Measurements from ENCODE around the gene ABCA10.
"Not testable (repeated sequence)": the region's sequence is repeated elsewhere in the genome, so short reads cannot be mapped to it uniquely, and the experiment has no call there.

ABCA10 gene

DNA sequence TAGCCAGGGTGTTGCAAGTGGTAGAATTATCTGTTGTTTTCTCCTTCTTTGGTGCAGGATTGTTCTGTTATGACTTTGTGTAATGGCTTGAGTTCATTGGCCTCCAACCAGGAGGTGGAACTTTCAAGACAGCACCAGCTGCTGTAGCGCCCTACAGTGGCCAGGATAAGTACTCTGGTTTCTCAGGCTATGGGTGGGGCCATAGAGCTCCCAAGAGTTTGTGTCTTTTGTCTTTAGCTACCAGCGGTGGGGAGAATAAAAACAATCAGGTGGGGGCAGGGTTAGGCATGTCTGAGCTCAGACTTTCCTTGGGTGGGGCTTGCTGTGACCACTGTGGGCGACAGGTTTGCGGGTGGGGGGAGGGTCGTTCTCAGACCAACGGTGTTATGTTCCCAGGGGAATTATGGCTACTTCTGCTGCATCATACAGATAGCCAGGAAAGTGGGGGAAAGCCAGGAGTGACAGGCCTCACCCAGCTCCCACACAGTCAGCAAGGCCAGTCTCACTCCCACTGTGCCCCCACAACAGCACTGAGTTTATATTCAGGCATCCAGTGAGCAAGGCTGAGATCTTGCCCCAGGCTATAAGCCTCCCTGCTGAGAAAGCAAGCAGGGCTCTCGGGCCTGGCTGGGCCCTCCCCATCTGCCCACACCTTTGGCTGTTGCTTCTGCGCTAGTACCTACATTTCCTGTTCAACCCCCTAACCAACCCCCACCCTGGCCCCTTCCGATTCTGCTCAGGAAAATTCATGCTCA lies 15.4 kb downstream of the ABCA10 start:
- H3K4me3 ChIP-seq (ENCODE audit: low read depth, low read length), result no peak overlapping the region
- DNase-seq (ENCODE audit: low read depth), result no peak
- TF ChIP-seq, protein P1, sequence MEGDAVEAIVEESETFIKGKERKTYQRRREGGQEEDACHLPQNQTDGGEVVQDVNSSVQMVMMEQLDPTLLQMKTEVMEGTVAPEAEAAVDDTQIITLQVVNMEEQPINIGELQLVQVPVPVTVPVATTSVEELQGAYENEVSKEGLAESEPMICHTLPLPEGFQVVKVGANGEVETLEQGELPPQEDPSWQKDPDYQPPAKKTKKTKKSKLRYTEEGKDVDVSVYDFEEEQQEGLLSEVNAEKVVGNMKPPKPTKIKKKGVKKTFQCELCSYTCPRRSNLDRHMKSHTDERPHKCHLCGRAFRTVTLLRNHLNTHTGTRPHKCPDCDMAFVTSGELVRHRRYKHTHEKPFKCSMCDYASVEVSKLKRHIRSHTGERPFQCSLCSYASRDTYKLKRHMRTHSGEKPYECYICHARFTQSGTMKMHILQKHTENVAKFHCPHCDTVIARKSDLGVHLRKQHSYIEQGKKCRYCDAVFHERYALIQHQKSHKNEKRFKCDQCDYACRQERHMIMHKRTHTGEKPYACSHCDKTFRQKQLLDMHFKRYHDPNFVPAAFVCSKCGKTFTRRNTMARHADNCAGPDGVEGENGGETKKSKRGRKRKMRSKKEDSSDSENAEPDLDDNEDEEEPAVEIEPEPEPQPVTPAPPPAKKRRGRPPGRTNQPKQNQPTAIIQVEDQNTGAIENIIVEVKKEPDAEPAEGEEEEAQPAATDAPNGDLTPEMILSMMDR (IDR thresholded peaks at IDR 0.05; ENCODE audit: insufficient read depth, low read depth, low read length, missing control alignments), result no peak

DNA sequence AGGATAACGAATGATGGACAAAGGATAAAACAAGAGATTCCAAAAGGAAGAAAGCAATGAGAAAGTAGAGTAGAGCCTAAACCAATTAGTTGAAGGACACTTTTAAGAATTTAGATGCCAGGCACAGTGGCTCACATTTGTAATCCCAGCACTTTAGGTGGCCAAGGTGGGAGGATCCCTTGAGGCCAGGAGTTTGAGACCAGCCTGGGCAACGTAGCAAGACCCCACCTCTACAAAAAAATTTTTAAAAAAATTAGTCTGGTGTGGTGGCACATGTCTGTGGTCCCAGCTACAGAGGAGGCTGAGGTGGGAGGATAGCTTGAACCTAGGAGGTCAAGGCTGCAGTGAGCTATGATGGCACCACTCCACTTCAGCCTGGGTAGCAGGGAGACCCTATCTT lies 20.0 kb downstream of the ABCA10 start:
- H3K4me3 ChIP-seq (ENCODE audit: low read depth, low read length), result no peak overlapping the region
- no peak for DNase-seq (ENCODE audit: low read depth)
- TF ChIP-seq, protein P1 (IDR thresholded peaks at IDR 0.05; ENCODE audit: insufficient read depth, low read depth, low read length, missing control alignments), result no peak

DNA sequence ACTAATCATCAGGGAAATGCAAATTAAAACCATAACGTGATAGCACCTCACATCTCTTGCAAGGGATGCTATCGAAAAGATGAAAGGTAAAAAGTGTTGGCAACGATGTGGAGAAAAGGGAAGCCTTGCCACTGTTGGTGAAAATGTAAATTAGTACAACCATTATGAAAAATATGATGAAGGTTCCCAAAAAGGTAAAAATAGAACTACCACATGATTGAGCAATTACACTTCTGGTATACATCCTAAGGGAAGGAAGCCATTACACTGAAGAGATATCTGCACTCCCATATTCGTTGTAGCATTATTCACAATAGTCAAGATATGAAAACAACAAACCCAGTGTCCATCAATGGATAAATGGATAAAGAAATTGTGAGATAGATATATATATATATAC lies 21.5 kb downstream of the ABCA10 start:
- TF ChIP-seq, protein P1 (IDR thresholded peaks at IDR 0.05; ENCODE audit: insufficient read depth, low read depth, low read length, missing control alignments), result no peak
- no peak overlapping the region for H3K4me3 ChIP-seq (ENCODE audit: low read depth, low read length)
- DNase-seq (ENCODE audit: low read depth), result no peak

DNA sequence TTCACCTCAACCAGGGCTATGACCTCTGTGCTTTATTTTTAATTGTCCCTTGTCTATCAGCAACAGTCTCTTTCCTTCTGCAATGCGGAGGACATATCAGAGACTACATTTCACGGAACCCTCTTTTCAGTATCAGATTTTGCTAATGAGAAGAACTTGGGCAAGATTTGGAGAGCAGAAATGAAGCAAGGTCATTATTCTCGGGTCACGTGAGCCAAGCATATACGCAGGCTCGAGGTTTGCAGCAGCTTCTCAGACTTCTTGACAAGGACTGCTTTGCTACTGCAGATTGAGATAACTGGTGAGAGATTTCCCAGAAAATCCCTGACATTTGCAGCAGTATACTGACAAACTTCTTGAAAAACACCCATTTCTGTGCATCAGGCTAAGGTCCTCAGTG lies 30.4 kb downstream of the ABCA10 start:
- DNase-seq (ENCODE audit: low read depth), result no peak
- TF ChIP-seq, protein P1 (IDR thresholded peaks at IDR 0.05; ENCODE audit: insufficient read depth, low read depth, low read length, missing control alignments), result no peak

DNA sequence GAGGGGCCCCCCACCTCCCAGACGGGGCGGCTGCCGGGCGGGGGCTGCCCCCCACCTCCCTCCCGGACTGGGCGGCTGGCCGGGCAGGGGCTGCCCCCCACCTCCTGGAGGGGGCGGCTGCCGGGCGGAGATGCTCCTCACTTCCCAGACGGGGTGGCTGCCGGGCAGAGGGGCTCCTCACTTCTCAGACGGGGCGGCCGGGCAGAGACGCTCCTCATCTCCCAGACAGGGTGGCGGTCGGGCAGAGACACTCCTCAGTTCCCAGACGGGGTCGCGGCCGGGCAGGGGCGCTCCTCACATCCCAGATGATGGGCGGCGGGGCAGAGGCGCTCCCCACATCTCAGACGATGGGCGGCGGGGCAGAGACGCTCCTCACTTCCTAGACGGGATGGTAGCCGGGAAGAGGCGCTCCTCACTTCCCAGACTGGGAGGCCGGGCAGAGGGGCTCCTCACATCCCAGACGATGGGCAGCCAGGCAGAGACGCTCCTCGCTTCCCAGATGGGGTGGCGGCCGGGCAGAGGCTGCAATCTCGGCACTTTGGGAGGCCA lies 32.4 kb downstream of the ABCA10 start:
- not testable (repeated sequence) for DNase-seq (ENCODE audit: low read depth); H3K4me3 ChIP-seq (ENCODE audit: low read depth, low read length)

More for the DNA sequence above, 30.4 kb downstream of the ABCA10 start:
- no peak overlapping the region for H3K4me3 ChIP-seq (ENCODE audit: low read depth, low read length)

DNA sequence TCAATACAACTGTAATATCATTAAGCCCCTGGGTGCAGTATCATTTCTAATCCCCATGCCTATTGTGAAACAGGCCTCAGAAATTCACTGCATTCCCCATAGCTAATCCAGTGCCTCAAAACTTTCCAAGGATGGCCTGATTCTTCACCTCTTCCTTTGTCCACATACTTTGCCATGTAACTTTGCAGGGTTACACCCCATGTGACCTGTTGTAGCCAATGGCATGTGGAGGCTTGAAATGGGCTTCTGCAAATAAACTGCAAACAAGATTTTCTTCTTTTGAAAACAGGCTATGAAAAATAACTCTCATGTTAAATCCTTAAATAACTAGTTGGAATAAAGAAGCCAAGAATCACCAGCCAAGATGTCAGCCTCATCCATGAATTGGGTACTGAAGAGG lies 35.9 kb downstream of the ABCA10 start:
- DNase-seq (ENCODE audit: low read depth), result no peak
- TF ChIP-seq, protein P1 (IDR thresholded peaks at IDR 0.05; ENCODE audit: insufficient read depth, low read depth, low read length, missing control alignments), result no peak

DNA sequence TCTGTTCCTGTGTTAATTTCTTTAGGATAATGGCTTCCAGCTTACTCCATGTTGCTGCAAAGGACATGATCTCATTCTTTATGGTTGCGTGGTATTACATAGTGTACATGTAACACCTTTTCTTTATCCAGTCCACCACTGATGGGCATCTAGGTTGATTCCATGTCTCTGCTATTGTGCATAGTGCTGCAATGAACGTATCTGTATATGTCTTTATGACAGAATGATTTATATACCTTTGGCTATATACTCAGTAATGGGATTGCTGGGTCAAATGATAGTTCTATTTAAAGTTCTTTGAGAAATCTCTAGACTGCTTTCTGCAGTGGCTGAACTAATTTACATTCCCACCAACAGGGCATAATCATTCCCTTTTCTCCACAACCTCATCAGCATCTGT lies 39.8 kb downstream of the ABCA10 start:
- DNase-seq (ENCODE audit: low read depth), result no peak
- TF ChIP-seq, protein P1 (IDR thresholded peaks at IDR 0.05; ENCODE audit: insufficient read depth, low read depth, low read length, missing control alignments), result no peak
- H3K4me3 ChIP-seq (ENCODE audit: low read depth, low read length), result no peak overlapping the region

More for the DNA sequence above, 35.9 kb downstream of the ABCA10 start:
- no peak overlapping the region for H3K4me3 ChIP-seq (ENCODE audit: low read depth, low read length)

Measured in GM12865 (cell line).